NCI-H2196 treated with DMSO at 0.1 percent for 48 hours (cell line): ENCODE data around the gene GNGT1.

Source experiments
- DNase-seq: peaks from one replicate; lab custom pipeline; 2025; ENCODE audit not compliant: unreplicated experiment; lab: John Stamatoyannopoulos, UW

Gene GNGT1

DNA sequence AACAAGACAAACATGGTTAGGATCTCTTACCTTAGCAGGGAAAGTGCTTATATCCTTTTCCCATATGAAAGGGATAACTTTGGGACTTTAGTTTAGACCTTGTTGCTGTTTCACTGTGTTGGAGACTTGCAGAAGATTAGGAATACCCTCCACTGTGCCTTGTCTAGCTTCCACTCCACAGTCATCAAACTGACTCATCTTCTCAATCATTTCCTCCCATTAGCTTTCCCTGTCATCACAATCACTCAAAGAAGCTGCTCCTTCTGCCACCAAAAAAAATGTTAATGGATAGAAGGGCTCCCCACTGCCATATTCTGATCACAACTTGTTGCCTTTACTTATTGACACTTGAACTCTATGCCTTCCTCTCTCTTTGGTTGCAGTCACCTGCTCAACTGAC is 31.9 kb downstream of the GNGT1 start:
- DNase-seq: no peak

- no peak for DNase-seq
Observed at GRCh38 chr7:93941945-93942344, 35.6 kb downstream of the GNGT1 start.

DNA sequence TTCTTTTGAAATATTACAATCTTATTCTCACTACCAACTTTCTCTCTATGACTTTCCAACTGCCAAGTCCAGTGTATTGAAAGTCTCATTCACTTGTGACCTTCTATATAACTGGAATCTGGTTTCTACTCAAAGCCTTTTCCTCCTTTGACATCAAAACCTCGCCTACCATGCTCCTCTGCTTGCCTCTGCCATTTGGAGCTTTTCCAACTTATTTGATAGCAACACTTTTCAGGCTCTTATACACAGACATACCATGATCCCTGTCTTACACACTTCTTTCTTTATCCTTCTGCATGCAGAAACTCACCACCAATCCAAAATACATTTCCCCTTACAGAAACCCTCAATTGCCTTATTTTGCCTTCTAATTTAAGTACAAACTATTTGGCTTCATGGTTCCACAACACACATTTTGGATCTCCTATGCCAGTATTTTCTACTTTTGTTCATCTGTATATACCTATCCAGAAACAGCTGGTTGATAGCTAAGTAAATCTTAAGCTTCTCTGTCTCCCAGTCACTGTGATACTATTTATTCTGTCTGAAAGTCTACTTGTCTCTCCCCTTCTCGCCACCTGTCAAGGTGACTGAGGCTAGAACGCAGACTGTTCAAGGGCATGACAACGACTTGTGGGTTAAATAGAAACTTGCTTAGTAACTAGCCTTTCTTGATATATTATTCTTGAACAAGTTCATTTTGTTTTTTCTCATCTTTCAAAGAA is 37.6 kb downstream of the GNGT1 start:
- no peak for DNase-seq

- DNase-seq: no peak
Observed at GRCh38 chr7:93944673-93945072, 38.3 kb downstream of the GNGT1 start.

DNA sequence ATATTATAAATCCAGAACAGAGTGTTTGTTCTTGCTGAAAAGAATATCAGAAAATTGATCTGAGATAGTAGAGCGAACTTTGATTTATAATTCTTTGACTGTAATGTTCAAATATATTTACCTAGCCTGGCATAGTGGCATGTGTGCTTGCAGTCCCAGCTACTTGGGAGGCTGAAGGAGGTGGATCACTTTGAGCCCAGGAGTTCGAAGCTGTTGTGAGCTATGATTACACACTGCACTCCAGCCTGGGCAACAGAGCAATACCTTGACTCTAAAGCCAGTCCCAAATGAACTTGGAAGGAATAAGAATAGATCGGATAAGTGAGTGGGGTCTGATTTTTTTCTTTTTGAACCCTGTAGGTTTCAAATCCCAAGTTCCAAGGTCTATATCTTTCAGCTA is 38.7 kb downstream of the GNGT1 start:
- DNase-seq: no peak

DNA sequence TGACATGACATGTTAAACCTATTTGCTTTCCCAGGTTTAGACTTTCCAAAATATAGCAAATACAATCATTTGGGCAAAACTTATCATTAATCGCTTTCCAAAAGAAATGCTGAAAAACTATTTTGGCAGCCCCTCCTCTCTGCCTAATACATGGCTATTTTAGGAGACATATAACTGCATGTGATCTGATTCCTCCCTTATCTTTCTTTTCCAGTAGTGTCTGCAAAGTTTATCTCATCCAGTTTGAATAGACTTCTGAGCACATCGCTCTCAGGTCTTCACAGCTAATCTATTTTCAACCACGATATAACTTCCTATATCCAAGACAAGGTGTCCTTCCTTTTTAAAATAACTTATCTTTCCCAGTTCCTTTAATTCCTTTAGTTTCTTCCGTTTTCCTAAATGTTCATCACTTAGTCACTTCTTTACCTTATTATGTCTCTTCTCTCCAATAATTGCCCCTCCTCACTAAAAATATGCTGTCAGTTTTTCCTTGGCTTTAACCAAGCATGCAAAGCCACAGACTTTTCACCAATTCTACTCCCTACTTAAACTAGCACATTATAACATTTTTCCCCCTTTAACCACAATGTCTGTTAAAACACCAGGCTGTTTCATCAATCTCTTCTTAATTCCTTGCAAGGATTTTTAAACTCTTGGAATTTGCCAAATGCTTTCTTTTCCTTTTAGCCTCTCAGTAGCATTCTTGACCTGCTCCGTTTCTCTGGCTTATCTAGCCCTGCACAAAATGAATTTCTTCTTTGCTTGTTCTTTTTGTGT is 39.6 kb downstream of the GNGT1 start:
- no peak for DNase-seq

- DNase-seq: no peak
Observed at GRCh38 chr7:93948106-93948505, 41.7 kb downstream of the GNGT1 start.

GRCh38 chr7:93948873-93949272 is 42.5 kb downstream of the GNGT1 start:
- DNase-seq: no peak

DNA sequence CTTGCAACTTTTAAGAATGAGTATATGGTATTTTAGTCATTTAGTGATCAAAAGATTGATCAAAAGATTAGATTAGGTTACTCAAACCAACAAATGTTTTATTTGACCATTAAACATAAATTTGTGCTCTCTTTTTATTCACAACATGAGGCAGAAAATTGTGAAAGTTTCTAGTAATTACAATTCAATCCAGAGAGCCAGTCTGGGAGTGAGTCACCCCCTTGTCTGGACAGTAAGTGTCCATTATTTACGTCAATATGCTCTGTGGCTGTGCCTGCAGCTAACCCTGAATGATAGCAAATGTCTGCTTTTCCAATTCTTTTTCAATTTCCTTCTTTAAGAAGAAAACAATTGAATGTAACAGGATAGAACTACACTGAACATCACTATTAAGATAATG is 43.1 kb downstream of the GNGT1 start:
- DNase-seq: no peak

- DNase-seq: no peak
Observed at GRCh38 chr7:93955304-93955703, 48.9 kb downstream of the GNGT1 start.

DNA sequence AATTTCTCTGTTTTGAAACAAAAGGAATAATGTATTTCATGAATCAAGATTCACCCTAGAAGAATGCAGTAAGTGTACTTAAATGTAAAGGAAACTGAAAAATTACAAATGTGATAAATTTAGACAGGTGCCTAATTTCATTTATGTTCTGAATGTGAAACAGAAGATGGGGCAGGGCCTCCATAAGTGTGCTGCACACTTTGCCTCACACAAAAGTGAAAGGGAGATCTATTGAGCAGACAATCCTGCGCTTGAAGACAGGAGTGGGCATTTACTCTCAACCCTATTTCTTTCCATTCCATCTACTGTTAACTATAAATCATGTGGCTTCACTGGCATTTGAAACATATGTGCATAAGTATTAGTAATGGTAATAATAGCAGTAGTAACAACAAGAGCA is 51.4 kb downstream of the GNGT1 start:
- DNase-seq: no peak

- DNase-seq: no peak
Observed at GRCh38 chr7:93958216-93958615, 51.8 kb downstream of the GNGT1 start.

DNA sequence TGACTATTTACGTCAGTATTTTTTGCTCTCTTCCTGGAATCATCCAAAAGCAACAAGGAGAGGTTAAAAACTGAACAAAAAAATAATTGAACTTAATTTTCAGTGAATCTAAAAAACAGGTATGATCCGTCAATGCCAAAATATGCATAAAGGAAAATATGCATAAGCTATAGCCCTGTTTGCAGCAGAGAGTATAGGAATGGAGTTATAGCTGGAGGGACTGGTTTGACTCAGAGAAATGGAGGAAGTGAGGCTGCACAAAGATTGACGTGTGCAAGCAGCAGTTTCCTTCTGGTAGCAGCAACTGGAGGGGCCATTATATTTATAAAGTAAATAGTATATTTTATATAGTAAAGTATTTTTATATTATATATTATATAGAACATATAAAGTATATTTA is 52.3 kb downstream of the GNGT1 start:
- DNase-seq: no peak
